Measurements from ENCODE around the gene GPRC5A. TPM values are rescaled to one million over a fixed set of nuclear protein-coding genes. Genes with fewer than 3 reads are reported as not detected.

GPRC5A gene
- total and polyA plus RNA-seq, 2 donors (not counting 1 experiment from before 2014, with no cell fraction given): not detected

DNA sequence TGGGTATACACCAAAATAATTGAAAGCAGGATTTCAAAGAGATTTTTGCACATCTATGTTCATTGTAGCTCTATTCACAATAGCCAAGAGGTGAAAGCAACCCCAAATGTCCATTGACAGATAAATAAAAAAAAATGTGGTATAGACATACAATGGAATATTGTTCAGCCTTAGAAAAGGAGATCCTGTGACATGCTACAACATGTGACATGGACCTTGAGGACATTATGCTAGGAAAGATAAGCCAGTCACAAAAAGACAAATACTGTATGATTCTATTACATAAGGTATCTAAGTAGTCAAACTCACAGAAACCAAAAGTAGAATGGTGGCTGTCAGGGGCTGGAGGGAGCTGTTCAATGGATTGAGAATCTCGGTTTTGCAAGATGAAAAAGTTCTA lies 48.5 kb downstream of the GPRC5A start:
- intact Hi-C loops (cut with micrococcal nuclease): no loop called here
- no peak overlapping the region for H3K27ac ChIP-seq (ENCODE audit: low read length in 2 of 2)
- H3K27me3 ChIP-seq (replicated peaks in 1 of 4; ENCODE audit: control extremely low read depth in 1 of 4, control insufficient read depth in 3 of 4, insufficient read depth in 4 of 4, low read length in 3 of 4): no peaks in the 10 kb centered on the region
- no peaks in the 10 kb centered on the region for H3K4me1 ChIP-seq (ENCODE audit: control insufficient read depth in 2 of 2, insufficient read depth in 2 of 2, low read length in 2 of 2)
- H3K36me3 ChIP-seq (replicated peaks in 1 of 2; ENCODE audit: control extremely low read depth in 1 of 2, control insufficient read depth in 1 of 2, extremely low read depth in 1 of 2, insufficient read depth in 2 of 2, low read length in 1 of 2): no peaks in the 10 kb centered on the region
- H3K27me3 Mint-ChIP-seq: peaks cover 8% of the 10 kb centered on the region
- no peak overlapping the region for H3K4me3 ChIP-seq (ENCODE audit: control extremely low read depth in 1 of 5, extremely low read depth in 1 of 5, insufficient read depth in 1 of 5, low read depth in 2 of 5, low read length in 4 of 5)
- no peak overlapping the region for H3K9ac ChIP-seq (ENCODE audit: low read length)
- no peak for DNase-seq
- POLR2A ChIA-PET: no interaction called here
- H2AFZ ChIP-seq (ENCODE audit: insufficient read depth, low read depth, low read length, poor library complexity, severe bottlenecking): no peak overlapping the region
- no peak for TF ChIP-seq EZH2 (IDR thresholded peaks at IDR 0.05; ENCODE audit: borderline replicate concordance, insufficient read depth, low read depth, low read length, poor library complexity, severe bottlenecking)
- TF ChIP-seq, protein P1, sequence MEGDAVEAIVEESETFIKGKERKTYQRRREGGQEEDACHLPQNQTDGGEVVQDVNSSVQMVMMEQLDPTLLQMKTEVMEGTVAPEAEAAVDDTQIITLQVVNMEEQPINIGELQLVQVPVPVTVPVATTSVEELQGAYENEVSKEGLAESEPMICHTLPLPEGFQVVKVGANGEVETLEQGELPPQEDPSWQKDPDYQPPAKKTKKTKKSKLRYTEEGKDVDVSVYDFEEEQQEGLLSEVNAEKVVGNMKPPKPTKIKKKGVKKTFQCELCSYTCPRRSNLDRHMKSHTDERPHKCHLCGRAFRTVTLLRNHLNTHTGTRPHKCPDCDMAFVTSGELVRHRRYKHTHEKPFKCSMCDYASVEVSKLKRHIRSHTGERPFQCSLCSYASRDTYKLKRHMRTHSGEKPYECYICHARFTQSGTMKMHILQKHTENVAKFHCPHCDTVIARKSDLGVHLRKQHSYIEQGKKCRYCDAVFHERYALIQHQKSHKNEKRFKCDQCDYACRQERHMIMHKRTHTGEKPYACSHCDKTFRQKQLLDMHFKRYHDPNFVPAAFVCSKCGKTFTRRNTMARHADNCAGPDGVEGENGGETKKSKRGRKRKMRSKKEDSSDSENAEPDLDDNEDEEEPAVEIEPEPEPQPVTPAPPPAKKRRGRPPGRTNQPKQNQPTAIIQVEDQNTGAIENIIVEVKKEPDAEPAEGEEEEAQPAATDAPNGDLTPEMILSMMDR (IDR thresholded peaks at IDR 0.05): no peak
- H3K4me3 Mint-ChIP-seq: no peak overlapping the region
- H3K4me2 ChIP-seq (replicated peaks; ENCODE audit: low read depth, low read length, poor library complexity, severe bottlenecking): no peak overlapping the region
- no peaks in the 10 kb centered on the region for H3K79me2 ChIP-seq (ENCODE audit: control insufficient read depth, insufficient read depth, low read length)
- no CpG with 5 or more reads among the region's 1 CpG for WGBS (ENCODE audit: insufficient coverage)
- H3K9me3 ChIP-seq (ENCODE audit: control extremely low read depth in 1 of 3, control insufficient read depth in 2 of 3, insufficient read depth in 1 of 3, low read length in 2 of 3): no peaks in the 10 kb centered on the region
- no peaks in the 10 kb centered on the region for H3K4me1 Mint-ChIP-seq
- ATAC-seq (ENCODE audit: low read depth): no peak
- CTCF ChIA-PET: interaction anchor here (1.3 kb wide), 1 partner anchor 9 kb away, joined by 3 read pairs; no protein-coding TSS in a partner anchor
- H3K9me3 Mint-ChIP-seq (ENCODE audit: insufficient read depth): no peaks in the 10 kb centered on the region
- H3K27ac Mint-ChIP-seq: no peak overlapping the region
- H4K20me1 ChIP-seq (ENCODE audit: control insufficient read depth, insufficient read depth, low read length, poor library complexity, severe bottlenecking): no peaks in the 10 kb centered on the region

GRCh38 chr12:12941450-12942350 lies 50.3 kb downstream of the GPRC5A start:
- no peak overlapping the region for H3K27ac Mint-ChIP-seq
- CTCF ChIA-PET: no interaction called here
- H3K4me1 Mint-ChIP-seq: no peaks in the 10 kb centered on the region

More at GRCh38 chr12:12941450-12942350, 50.3 kb downstream of the GPRC5A start:
- no peaks in the 10 kb centered on the region for H3K9me3 Mint-ChIP-seq (ENCODE audit: insufficient read depth)
- TF ChIP-seq, protein P1 (IDR thresholded peaks at IDR 0.05): no peak
- no peak for TF ChIP-seq EZH2 (IDR thresholded peaks at IDR 0.05; ENCODE audit: borderline replicate concordance, insufficient read depth, low read depth, low read length, poor library complexity, severe bottlenecking)
- Histone ChIP-seq H3K36me3 (replicated peaks in 1 of 2; ENCODE audit: control extremely low read depth in 1 of 2, control insufficient read depth in 1 of 2, extremely low read depth in 1 of 2, insufficient read depth in 2 of 2, low read length in 1 of 2) (no peaks in the 10 kb centered on the region), H3K79me2 (ENCODE audit: control insufficient read depth, insufficient read depth, low read length) (no peaks in the 10 kb centered on the region), H3K9ac (ENCODE audit: low read length) (no peak overlapping the region), H3K4me3 (ENCODE audit: control extremely low read depth in 1 of 5, extremely low read depth in 1 of 5, insufficient read depth in 1 of 5, low read depth in 2 of 5, low read length in 4 of 5) (no peak overlapping the region), H3K27ac (ENCODE audit: low read length in 2 of 2) (no peak overlapping the region), H3K9me3 (ENCODE audit: control extremely low read depth in 1 of 3, control insufficient read depth in 2 of 3, insufficient read depth in 1 of 3, low read length in 2 of 3) (no peaks in the 10 kb centered on the region), H2AFZ (ENCODE audit: insufficient read depth, low read depth, low read length, poor library complexity, severe bottlenecking) (no peak overlapping the region), H3K4me2 (replicated peaks; ENCODE audit: low read depth, low read length, poor library complexity, severe bottlenecking) (no peak overlapping the region), H3K4me1 (ENCODE audit: control insufficient read depth in 2 of 2, insufficient read depth in 2 of 2, low read length in 2 of 2) (no peaks in the 10 kb centered on the region), H4K20me1 (ENCODE audit: control insufficient read depth, insufficient read depth, low read length, poor library complexity, severe bottlenecking) (no peaks in the 10 kb centered on the region), H3K27me3 (replicated peaks in 1 of 4; ENCODE audit: control extremely low read depth in 1 of 4, control insufficient read depth in 3 of 4, insufficient read depth in 4 of 4, low read length in 3 of 4) (no peaks in the 10 kb centered on the region)
- WGBS (ENCODE audit: insufficient coverage): 100% methylated on average over 3 of the region's 10 CpGs
- H3K27me3 Mint-ChIP-seq: peaks cover 4% of the 10 kb centered on the region
- DNase-seq (no peak), ATAC-seq (ENCODE audit: low read depth) (no peak)
- no peak overlapping the region for H3K4me3 Mint-ChIP-seq
- intact Hi-C loops (cut with micrococcal nuclease): no loop called here
- POLR2A ChIA-PET: no interaction called here
